Measurements from ENCODE around the gene LRP8.
"Not testable (repeated sequence)": the region's sequence is repeated elsewhere in the genome, so short reads cannot be mapped to it uniquely, and the experiment has no call there.

The LRP8 gene

GRCh38 chr1:53283156-53283555 lies 44.7 kb downstream of the LRP8 start:
- DNase-seq (ENCODE audit: low spot score) = not testable (repeated sequence)

- DNase-seq (ENCODE audit: low spot score) = no peak
Observed at GRCh38 chr1:53281133-53281532, 46.7 kb downstream of the LRP8 start.

GRCh38 chr1:53280496-53280895 lies 47.4 kb downstream of the LRP8 start:
- no peak for DNase-seq (ENCODE audit: low spot score)

GRCh38 chr1:53279296-53280200 lies 48.3 kb downstream of the LRP8 start:
- DNase-seq (ENCODE audit: low spot score) = no peak

- no peak for DNase-seq (ENCODE audit: low spot score)
Observed at GRCh38 chr1:53278298-53278725, 49.6 kb downstream of the LRP8 start.

GRCh38 chr1:53277326-53277725 lies 50.5 kb downstream of the LRP8 start:
- no peak for DNase-seq (ENCODE audit: low spot score)

- no peak for DNase-seq (ENCODE audit: low spot score)
Observed at GRCh38 chr1:53276902-53277281, 51.0 kb downstream of the LRP8 start.

- no peak for DNase-seq (ENCODE audit: low spot score)
Observed at GRCh38 chr1:53276153-53276901, 51.5 kb downstream of the LRP8 start.

GRCh38 chr1:53275566-53275965 lies 52.3 kb downstream of the LRP8 start:
- DNase-seq (ENCODE audit: low spot score) = no peak

- DNase-seq (ENCODE audit: low spot score) = no peak
Observed at GRCh38 chr1:53274541-53275185, 53.2 kb downstream of the LRP8 start.

- no peak for DNase-seq (ENCODE audit: low spot score)
Observed at GRCh38 chr1:53274026-53274425, 53.8 kb downstream of the LRP8 start.

GRCh38 chr1:53273526-53273925 lies 54.3 kb downstream of the LRP8 start:
- DNase-seq (ENCODE audit: low spot score) = no peak

- no peak for DNase-seq (ENCODE audit: low spot score)
Observed at GRCh38 chr1:53272349-53272748, 55.5 kb downstream of the LRP8 start.

GRCh38 chr1:53271446-53272090 lies 56.3 kb downstream of the LRP8 start:
- DNase-seq (ENCODE audit: low spot score) = no peak

- DNase-seq (ENCODE audit: low spot score) = no peak
Observed at GRCh38 chr1:53270873-53271272, 57.0 kb downstream of the LRP8 start.

GRCh38 chr1:53270107-53270506 lies 57.8 kb downstream of the LRP8 start:
- DNase-seq (ENCODE audit: low spot score) = no peak

GRCh38 chr1:53267761-53268160 lies 60.1 kb downstream of the LRP8 start:
- no peak for DNase-seq (ENCODE audit: low spot score)

GRCh38 chr1:53266038-53266437 lies 61.8 kb downstream of the LRP8 start:
- no peak for DNase-seq (ENCODE audit: low spot score)

GRCh38 chr1:53265581-53265980 lies 62.3 kb downstream of the LRP8 start:
- no peak for DNase-seq (ENCODE audit: low spot score)

GRCh38 chr1:53264048-53264447 lies 63.8 kb downstream of the LRP8 start:
- DNase-seq (ENCODE audit: low spot score) = no peak

- DNase-seq (ENCODE audit: low spot score) = no peak
Observed at GRCh38 chr1:53262000-53262399, 65.9 kb downstream of the LRP8 start.

GRCh38 chr1:53260631-53261247 lies 67.1 kb downstream of the LRP8 start:
- no peak for DNase-seq (ENCODE audit: low spot score)

Measured in Ammon's horn (tissue), 1 donor.